HG03045 (cell line): Measurements from ENCODE around the gene KREMEN1.

Source experiments
- ATAC-seq: cut with Tn5 transposase; IDR thresholded peaks from one replicate; pipeline ENCODE4 v1.9.1; 2021; ENCODE audit warnings: mild to moderate bottlenecking, moderate library complexity; ENCODE audit not compliant: unreplicated experiment

Gene KREMEN1

DNA sequence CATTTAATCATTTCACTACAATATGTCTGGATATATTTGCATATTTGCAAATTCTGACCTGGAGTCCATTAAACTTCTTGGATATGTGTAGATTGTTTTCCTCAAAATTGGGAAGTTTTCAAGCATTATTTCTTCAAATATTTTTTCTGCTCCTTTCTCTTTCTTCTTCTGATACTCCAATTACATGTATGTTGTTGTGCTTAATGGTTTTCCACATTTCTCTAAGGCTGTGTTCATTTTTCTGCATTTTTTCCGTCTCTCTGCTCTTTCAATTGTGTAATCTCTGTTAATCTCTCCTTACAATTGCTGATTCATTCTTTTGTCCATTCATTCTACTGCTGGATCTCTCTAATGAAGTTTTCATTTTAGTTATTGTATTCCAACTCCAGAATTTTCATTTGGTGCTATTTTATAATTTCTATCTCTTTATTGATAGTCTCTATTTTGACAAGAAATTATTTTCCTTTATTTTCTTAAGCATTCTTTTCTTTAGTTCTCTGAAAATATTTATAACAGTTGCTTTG is 102.5 kb downstream of the KREMEN1 start:
- ATAC-seq: no peak

DNA sequence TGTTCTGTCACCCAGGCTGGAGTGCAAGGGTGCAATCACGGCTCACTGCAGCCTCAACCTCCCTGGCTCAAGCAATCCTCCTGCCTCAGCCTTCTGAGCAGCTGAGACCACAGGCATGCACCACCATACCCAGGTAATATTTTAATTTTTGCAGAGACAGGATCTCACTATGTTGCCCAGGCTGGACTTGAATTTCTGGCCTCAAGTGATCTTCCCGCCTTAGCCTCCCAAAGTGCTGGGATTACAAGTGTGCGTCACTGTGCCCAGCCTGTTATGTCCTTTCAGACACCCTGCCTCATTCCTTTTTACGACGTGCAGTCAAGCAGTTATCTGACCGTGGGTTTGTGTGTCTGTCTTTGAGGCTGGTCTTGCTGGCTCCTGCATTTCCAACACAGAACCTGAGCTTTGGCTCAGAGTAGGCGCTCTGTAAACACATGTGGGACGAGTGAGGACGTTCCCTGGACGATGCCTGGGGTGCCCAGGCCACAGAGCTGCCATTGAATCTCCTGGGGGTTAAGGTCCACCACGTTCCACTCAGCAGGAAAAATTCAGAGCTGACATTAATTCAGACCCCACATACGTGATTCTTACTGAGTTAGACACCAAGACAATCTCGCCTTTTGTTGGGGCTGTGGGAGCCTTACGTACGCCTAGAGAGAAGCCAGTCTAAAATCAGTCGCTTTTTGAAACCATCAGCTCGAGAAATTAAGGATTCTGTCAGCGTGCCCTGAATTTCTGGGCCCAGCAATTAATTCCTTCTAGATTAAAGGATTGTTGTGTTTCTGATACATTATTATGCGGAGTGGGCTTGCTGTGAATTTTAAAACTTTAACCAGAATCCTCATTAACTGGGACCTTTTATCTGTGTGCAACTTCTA is 111.4 kb downstream of the KREMEN1 start:
- ATAC-seq: no peak

DNA sequence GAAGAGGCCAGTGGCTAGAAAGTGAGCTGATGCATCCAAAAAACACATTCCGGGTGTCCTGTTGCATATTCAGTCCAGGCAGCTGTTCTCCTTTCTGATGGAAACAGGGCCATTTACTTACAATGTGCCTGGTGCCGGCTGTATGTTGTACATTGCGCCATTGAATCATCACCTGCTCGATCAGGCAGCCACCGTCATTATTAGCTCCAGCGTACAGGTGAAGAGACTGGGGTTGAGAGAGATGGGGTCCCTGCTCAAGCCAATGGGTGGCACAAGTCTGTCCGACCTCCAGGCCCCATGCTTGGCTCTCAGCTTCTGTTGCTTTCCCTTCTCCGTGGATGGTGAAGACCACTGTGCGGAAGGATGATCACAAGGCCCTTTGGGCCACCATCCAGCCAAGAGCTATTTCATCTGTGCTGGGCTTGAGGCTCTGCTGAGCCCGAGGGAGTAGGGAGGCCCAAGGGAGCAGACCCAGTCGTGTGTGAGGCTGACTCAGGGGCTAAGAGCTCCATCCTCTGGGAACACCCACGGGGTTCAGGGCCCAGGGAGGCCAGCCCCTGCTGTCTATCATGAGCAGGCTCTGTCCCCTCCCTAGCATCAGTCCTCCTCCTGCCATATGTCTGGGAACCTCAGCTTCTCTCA is 112.1 kb downstream of the KREMEN1 start:
- ATAC-seq: no peak

DNA sequence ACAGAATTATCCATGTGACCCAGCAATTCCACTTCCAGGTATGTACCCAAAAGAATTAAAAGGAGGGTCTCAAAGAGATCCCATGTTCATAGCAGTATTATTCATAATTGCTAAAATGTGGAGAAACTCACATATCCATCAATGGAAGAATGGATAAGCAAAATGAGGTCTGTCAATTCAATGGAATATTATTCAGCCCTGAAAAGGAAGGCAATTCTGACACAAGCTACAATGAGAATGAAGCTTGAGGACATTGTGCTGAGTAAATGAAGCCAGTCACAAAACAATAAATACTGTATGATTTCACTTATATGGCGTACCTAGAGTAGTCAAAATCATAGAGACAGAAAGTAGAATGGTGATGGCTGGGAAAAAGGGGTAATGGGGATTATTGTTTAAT is 113.5 kb downstream of the KREMEN1 start:
- no peak for ATAC-seq

DNA sequence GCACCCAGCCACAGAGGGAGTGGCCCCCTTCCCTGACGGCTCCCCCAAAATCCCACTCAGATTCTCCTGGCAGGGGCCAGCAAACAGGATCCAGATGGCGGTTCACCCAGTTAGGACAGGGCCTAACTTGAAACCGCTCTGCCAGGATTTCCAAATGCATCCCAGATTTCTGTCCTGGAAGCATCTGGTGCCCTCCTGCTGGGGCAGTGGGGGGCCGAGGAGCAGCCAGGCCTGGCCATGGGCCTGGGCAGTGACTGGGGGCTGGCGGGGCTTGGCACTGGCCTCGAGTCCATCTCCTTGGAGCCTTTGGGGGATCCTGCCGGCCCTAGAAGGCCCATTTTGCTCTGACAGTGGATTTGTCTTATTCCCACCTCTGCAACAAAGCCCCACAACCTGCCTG is 115.0 kb downstream of the KREMEN1 start:
- ATAC-seq: no peak

DNA sequence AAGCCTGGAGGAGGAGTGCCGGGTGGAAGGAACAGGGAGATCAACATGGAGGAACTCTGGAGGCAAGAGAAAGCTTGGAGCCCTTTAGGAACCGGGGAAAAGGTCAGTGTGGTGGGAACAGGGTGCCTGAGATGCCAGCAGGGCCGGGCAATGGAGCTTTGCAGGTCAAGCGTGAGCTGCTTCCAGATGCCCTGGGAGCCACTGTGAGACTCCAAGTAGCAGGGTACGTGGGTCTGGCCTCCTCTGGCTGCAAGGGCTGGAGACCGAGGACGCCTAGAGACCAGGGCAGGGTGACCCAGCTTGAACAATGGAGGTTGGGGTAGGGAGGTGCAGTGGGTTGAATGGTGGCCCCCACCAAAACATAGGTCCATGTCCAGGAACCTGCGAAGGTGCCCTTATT is 117.2 kb downstream of the KREMEN1 start:
- no peak for ATAC-seq

DNA sequence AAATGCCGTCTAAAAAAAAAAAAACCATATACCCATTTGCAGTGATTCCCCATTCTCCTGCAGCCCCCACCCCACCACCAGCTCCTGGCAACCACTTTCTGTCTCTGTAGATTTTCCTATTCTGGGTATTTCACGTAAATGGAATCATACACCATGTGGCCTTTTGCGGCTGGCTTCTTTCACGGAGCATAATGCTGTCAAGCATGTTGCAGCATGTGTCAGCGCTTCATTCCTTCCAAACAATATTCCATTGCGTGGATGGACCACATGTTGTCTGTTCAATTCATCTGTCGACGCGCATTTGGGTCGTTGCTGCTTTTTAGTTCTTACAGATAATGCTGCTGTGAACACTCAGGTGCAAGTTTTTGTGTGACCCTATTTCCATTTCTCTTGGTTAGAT is 118.1 kb downstream of the KREMEN1 start:
- ATAC-seq: no peak

DNA sequence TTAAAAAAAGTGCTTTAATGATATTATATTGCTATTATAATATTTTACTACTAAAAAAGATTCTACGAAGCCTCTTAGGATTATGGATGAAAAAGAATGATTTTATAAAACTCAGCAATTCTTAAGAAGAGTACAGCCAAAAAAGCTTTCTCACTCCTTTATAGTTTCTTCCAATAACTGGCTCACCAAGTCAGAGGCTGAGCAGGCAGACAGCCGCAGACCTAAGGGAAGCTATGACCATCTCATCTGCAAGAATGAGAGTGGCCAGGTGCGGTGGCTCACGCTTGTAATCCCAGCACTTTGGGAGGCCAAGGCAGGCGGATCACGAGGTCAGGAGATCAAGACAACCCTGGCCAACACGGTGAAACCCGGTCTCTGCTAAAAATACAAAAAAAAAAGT is 120.2 kb downstream of the KREMEN1 start:
- no peak for ATAC-seq

DNA sequence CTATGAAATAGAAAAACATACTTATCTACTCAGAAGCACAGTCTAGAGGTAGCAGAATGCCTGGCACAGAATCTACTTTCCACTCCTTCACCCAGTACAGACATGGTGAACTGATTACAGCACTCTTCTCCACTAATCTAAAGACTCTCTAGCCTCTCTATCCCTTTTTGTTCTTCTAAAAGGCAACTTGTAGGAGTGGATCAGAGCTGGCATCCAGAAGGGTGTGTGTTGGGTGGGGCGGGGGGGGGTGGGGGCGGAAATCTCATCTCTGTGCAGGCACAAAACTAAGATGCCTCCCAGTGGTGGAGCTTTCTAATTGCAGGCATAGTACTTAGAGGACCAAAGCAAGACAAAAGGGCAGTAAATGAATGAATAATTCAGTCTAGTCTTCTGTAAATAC is 121.3 kb downstream of the KREMEN1 start:
- ATAC-seq: no peak

DNA sequence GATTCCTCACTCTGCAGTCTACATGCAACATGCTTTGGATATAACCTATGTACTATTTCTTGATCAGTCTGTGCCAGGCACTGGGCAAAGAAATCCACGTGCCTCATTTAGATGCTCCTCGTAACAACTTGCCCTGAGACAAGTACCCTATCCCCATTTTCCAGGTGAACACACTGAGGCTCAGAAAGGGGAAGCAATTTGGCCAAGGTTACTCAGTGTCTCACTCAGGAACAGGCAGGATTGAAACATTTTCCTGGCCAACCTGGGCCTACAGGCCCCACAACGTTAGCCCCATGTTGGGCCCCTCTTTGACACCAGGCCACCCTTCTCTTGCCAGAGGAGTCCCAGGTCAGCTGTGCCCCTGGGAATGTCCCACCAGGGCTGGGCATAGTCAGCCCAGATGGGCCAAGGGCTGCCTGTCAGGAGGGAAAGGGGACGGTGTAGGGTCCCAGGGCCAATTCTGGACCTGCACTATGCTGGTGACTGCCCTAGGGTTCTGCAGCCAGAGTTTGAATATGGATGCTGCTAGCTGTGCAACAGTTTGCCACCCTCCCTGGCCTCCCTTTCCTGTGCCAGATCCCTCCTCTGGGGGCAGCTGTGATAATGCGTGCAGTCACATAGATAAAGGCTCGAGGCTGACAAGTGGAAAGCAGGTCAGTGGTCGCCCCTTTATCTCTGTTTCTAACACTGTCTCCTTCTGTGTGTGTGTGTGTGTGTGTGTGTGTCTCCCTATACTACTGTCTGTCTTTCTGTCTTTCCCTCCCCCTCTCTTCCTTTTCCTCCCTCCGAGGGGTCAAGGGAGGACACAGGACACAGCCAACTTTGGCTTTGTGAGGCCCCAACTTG is 122.5 kb downstream of the KREMEN1 start:
- no peak for ATAC-seq

DNA sequence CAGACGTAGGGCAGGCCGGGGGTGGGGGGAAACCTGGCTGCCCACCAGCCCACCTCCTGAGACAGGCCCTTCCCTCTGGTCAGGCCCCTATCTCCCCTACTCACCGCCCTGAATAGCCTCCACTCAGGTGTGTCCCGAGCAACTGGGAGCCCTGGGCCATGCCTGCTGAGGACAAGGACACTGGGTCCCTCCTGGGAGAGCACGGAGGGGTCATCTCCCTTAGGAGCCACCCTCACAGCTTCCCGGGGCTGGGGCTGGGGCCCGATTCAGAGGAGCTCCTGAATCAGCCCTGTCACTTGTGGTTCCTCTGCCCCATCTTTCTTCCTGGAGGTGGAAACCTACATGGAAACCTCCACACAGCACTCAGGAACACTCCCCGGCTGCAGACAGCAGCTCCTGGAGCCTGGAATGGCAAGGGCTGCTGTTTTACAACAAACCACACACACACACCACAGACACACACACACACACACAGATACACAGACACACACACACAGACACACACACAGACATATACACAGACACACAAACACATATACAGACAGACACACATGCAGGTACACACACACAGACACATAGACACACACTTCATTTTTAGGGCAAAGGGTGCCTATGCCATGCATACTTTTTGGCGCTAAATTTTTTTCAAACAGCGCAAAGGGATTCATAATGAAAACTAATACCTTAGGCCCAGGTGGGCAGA is 123.3 kb downstream of the KREMEN1 start:
- ATAC-seq: no peak

DNA sequence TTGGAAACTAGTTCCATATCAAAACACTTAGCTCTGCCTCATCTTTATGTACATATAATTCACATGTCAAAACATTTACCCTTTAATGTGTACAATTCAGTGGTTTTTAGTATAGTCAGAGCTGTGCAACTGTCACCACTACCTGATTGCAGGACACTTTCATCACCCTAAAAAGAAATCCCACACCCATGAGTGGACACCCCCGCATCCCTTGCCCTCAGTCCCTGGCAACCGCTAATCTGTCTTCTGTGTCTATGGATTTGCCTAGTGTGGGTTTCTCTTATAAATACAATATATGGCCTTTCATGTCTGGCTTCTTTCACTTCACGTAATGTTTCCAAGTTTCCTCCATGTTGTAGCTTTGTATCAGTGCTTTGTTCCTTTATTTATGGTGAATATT is 124.3 kb downstream of the KREMEN1 start:
- ATAC-seq: no peak

DNA sequence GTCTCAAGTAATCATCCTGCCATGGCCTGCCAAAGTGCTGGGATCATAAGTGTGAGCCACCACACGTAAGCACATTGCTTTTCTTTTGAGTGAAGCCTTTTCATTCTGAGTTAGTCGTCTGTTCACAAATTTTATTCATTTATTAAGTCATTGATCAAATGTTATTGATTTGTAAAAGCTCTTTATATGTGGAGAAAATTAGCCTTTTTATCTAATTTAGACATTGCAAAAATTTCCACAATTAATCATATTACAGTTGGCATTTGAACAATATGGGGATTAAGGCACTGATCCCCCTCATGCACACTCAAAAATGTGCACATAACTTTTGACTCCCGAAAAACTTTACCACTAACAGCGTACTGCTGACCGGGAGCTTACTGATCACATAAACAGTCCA is 125.4 kb downstream of the KREMEN1 start:
- ATAC-seq: no peak

DNA sequence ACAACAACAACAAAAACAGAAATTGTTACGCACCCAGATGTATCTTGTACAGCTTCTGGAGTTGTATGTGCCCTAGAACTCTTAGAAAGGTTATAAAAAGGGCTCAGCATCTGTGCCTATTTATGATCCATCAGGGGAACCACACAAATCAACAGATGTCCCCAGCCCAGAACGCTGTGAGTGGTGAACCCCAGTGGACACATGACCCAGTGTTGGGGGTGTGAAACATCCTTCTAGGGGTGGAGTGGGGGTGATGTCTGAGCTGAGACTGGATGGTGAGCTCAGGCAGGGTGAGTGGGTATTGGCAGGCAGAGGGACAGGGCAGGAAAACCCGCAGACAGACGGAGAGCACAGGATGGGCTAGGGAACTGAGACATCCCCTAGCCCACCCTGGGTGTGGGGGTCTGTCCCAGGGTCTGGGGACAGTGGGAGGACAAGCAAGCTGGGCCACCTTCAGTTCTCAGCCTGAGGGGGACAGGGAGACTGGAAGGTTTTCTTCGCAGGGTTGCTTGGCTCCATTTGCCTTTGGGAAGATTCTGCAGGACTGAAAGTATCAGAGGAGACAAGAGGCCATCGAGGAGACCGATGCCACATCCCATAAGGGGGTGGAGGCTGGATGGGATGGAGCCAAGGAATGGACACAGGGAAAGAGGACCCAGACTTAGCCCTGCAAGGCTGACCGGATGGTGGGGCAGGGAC is 127.0 kb downstream of the KREMEN1 start:
- no peak for ATAC-seq

DNA sequence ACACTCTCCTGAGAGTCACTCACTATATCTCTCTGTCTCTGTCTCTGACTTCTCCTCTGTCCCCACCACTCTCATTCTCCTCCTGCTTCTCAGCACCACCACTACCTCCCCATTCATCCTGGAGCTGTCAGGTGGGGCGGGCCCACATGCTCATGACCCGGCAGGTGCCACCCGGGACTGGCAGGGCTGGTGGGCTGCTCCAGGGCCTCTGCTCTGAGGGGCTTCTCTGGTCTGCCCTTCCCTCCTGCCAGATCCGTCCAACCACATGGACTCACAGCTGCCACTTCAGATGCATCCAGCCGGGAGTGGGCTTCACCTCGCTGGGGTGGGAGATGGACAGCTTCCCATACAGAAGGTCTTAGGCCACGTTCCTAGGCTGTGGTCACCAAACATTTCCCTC is 128.1 kb downstream of the KREMEN1 start:
- no peak for ATAC-seq

DNA sequence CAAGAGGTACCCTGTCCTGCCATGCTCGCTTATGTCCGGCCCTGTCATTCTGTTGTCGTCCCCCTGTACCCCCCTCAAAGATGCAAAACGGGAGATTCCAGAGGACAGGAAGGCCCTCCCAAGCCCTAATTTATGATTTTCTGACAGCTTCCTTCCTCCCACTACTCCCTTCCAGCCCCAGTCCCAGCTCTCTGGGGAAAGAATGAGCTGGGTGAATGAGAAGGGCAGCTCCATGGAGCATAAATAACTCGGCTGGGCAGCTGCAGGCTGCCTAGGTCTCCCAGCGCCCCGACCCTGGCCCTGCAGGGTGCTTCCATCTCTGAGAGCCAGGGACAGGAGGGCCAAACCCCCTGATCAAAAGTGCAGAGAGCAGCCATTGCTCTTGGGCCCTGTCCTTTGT is 128.9 kb downstream of the KREMEN1 start:
- ATAC-seq: no peak

DNA sequence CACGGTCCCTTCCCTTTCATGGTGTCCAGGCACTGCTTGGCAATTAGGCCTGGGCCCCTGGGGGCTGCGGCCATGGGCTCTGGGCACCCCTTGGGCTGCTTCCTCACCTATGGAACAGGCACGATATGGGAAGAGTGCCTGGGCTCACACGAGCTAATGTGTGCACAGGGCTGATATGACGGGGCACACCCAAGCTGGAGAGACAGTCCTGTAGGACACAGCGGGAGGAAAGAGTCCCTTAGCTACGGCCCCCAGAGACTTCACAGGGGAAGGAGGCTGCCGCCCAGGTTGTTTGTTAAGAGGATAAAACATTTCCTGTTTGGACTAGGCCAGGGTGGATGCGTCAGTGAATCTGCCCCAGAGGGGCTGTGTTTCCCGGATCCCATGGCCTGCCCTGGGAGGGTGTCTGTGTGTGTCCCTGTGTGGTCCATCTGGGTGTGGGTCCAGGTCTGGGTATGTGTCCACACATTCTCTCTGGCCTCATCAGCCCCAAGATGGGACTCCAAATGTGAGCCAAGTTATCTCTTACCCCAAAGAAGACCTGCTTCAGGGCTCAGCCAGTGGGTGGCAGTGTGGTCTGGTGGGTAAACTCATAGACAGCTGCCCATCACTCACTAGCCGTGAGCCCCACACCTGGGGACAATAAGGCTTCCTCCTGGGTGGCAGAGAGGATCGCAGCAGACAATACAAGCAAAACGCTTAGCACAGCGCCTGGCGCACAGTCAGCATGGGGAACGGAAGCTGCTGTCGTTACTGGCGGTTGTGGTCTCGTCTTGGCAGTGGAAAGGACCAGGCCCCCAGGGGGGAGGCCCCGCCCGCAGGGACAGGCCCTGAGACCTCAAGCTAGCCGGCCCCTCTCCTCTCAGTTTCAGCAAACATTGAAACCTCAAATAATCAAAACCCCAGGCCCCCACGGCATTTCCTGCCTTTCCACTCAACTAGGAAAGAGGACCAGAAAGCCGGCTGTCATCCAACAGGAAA is 129.7 kb downstream of the KREMEN1 start:
- no peak for ATAC-seq

DNA sequence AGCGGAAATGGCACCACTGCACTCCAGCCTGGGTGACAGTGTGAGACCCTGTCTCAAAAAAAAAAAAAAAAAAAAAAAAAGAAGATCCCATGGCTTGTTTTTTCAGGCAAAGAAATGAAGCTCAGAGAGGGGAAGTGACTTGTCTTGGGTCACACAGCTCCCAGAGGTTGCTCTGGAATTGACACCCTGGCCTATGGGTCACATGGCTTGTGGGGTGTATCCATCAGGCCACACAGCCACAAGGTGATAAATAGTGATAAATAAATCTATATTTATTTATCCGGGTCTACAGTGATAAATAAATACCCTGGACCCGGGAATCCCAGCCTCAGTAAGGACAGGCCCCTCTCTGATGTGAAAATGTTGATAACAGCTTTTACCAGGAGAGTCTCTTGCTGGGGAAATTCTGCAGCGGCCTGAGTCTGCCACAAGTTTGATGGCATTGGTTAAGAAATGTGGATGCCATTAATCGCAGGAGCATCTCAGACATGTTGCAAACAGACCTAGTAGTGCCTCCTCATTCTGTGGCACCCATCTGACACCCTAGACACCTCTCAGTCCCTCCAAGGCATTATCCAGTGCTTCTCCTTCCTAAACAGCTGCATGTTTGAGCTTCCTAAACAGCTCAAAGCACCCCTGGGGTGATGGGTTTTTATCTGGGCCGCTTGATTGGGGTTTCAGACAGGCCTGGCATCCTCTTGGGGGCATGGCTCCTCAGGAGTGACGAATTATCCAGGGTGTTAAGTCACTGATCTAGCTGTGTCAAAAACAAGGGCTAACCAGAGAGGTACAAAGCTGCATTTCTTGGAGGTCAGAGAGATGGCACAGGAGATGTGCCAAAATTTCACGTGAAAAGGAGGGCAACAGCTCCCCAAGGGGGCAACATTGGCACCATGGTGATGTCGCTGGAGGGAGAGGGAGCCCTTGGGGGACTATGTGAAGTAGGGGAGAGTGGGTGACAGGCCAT is 130.9 kb downstream of the KREMEN1 start:
- ATAC-seq: no peak
